Liver (tissue), 4 donors: ENCODE data around the gene MFGE8. TPM values are rescaled to one million over a fixed set of nuclear protein-coding genes. Genes with fewer than 3 reads are reported as not detected.

Source experiments
- polyA plus RNA-seq, 2 donors: library from polyadenylated mRNA; stranded (reverse) in 1 of 2; unstranded in 1 of 2; fragments of 200-250 nt in 1 of 2; fragments of >200 nt in 1 of 2; fragmentation: Nextera tagmentation in 1 of 2; extraction: Ambion mirVana in 1 of 2; gene quantifications; one replicate each; pipeline versions ENCODE4 v1.2.1 to v1.2.3, GENCODE V29; 2013 to 2015
- total RNA-seq, 2 donors: library from RNA; depleted of rRNA; stranded (reverse); fragments of >200 nt; gene quantifications; one replicate each; pipeline ENCODE4 v1.2.3, GENCODE V29; 2014
- donor health status: healthy.
- donor health status: healthy.
- donor health status: healthy.

The MFGE8 gene
- total and polyA plus RNA-seq, 4 donors = 6.6 to 14.8 (median 12.8) TPM

Other genes starting within 250 kb of the MFGE8 start
- gene ACAN, start 109.9 kb downstream of the MFGE8 start, total RNA-seq = under 1 TPM; under 0.01 to 0.05 TPM
- under 1 TPM in 1 of 2 donors, not detected in 1; under 0.01 TPM for gene ACAN, start 109.9 kb downstream of the MFGE8 start, polyA plus RNA-seq
- under 1 TPM; 0.33 to 0.51 TPM for gene HAPLN3, start 17.8 kb downstream of the MFGE8 start, total RNA-seq
- gene HAPLN3, start 17.8 kb downstream of the MFGE8 start, polyA plus RNA-seq = under 1 TPM; 0.21 to 0.35 TPM
- gene ABHD2, start 175.1 kb upstream of the MFGE8 start, total RNA-seq = 100 to 1,000 TPM in 1 of 2 donors, 10 to 100 TPM in 1; 34.6 to 663 TPM
- gene ABHD2, start 175.1 kb upstream of the MFGE8 start, polyA plus RNA-seq = 10 to 100 TPM; 58.8 to 71.5 TPM